MM.1S (cell line): ENCODE measurements around the gene CHST11.

Experiments
- DNase-seq: peaks from one replicate; pipeline ENCODE4 v3.0.0-alpha.2; 2015
- H2AFZ ChIP-seq: fragments of 300-600 bp; sonication (generic); 2 replicates; pipeline ENCODE4 v1.6.0; 2016; ENCODE audit warnings: antibody characterized with exemption, low read length
- H3F3A ChIP-seq: fragments of 300-600 bp; sonication (generic); 2 replicates; pipeline ENCODE4 v1.6.1; 2016; ENCODE audit warnings: mild to moderate bottlenecking, antibody characterized with exemption, low read length, moderate library complexity, mixed read lengths; ENCODE audit not compliant: insufficient read depth
- H3K27ac ChIP-seq: fragments of 300-600 bp; sonication (generic); 2 replicates; pipeline ENCODE4 v1.5.1; 2016; ENCODE audit warnings: mild to moderate bottlenecking, low read length
- H3K27me3 ChIP-seq: fragments of 300-600 bp; sonication (generic); replicated peaks from 2 replicates; pipeline ENCODE4 v1.6.0; 2016; ENCODE audit warnings: low read length; ENCODE audit not compliant: insufficient read depth
- H3K36me3 ChIP-seq: fragments of 300-600 bp; sonication (generic); replicated peaks from 2 replicates; pipeline ENCODE4 v1.6.1; 2016; ENCODE audit warnings: mild to moderate bottlenecking, low read length, mixed read lengths; ENCODE audit not compliant: insufficient read depth
- H3K4me1 ChIP-seq: fragments of 300-600 bp; sonication (generic); 2 replicates; pipeline ENCODE4 v1.6.1; 2016; ENCODE audit warnings: low read length, mixed read lengths
- H3K4me2 ChIP-seq: fragments of 300-600 bp; sonication (generic); 2 replicates; pipeline ENCODE4 v1.6.0; 2016; ENCODE audit warnings: low read depth, low read length
- H3K4me3 ChIP-seq: fragments of 300-600 bp; sonication (generic); 2 replicates; pipeline ENCODE4 v1.5.1; 2016; ENCODE audit warnings: low read length, mixed read lengths
- H3K79me2 ChIP-seq: fragments of 300-600 bp; sonication (generic); 2 replicates; pipeline ENCODE4 v1.6.1; 2016; ENCODE audit warnings: mixed run types, low read length, mixed read lengths
- H3K9ac ChIP-seq: fragments of 300-600 bp; sonication (generic); 2 replicates; pipeline ENCODE4 v1.6.1; 2016; ENCODE audit warnings: low read length, mixed read lengths
- H3K9me2 ChIP-seq: fragments of 300-600 bp; sonication (generic); replicated peaks from 2 replicates; pipeline ENCODE4 v1.6.1; 2016; ENCODE audit warnings: mild to moderate bottlenecking, low read length, mixed read lengths; ENCODE audit not compliant: insufficient read depth
- H3K9me3 ChIP-seq: fragments of 300-600 bp; sonication (generic); replicated peaks from 2 replicates; pipeline ENCODE4 v1.6.1; 2016; ENCODE audit warnings: mild to moderate bottlenecking, low read length, mixed read lengths; ENCODE audit not compliant: insufficient read depth
- H4K20me1 ChIP-seq: fragments of 300-600 bp; sonication (generic); 2 replicates; pipeline ENCODE4 v1.6.1; 2016; ENCODE audit warnings: mild to moderate bottlenecking, low read length, moderate library complexity, mixed read lengths; ENCODE audit not compliant: insufficient read depth
- CTCF ChIP-seq: fragments of 300-600 bp; sonication (generic); IDR thresholded peaks from 2 replicates; pipeline ENCODE4 v1.5.1; 2016; ENCODE audit warnings: antibody characterized with exemption, low read length, mixed read lengths
- EZH2 ChIP-seq: fragments of 300-600 bp; sonication (generic); optimal IDR thresholded peaks from 2 replicates; pipeline ENCODE3; 2017; ENCODE audit warnings: low read depth, mild to moderate bottlenecking, antibody characterized with exemption, low read length, mixed read lengths
- EZH2phosphoT487 ChIP-seq: fragments of 300-600 bp; sonication (generic); IDR thresholded peaks from 2 replicates; pipeline ENCODE4 v1.6.1; 2018; ENCODE audit warnings: antibody characterized with exemption, low read length

Gene CHST11

GRCh38 chr12:104434129-104434528 is 22.6 kb upstream of the CHST11 start:
- H3K79me2 ChIP-seq, result no peaks in the 10 kb centered on the region
- H3F3A ChIP-seq, result no peaks in the 10 kb centered on the region
- H3K9ac ChIP-seq, result no peak overlapping the region
- TF ChIP-seq EZH2 (no peak), CTCF (no peak), EZH2phosphoT487 (no peak)
- no peak overlapping the region for H3K4me3 ChIP-seq
- no peaks in the 10 kb centered on the region for H3K4me1 ChIP-seq
- H2AFZ ChIP-seq, result no peak overlapping the region
- H3K27ac ChIP-seq, result no peak overlapping the region
- H3K9me2 ChIP-seq, result no peaks in the 10 kb centered on the region
- no peaks in the 10 kb centered on the region for H3K36me3 ChIP-seq
- no peaks in the 10 kb centered on the region for H3K9me3 ChIP-seq
- no peaks in the 10 kb centered on the region for H3K27me3 ChIP-seq
- DNase-seq, result no peak
- no peaks in the 10 kb centered on the region for H4K20me1 ChIP-seq
- H3K4me2 ChIP-seq, result no peak overlapping the region

DNA sequence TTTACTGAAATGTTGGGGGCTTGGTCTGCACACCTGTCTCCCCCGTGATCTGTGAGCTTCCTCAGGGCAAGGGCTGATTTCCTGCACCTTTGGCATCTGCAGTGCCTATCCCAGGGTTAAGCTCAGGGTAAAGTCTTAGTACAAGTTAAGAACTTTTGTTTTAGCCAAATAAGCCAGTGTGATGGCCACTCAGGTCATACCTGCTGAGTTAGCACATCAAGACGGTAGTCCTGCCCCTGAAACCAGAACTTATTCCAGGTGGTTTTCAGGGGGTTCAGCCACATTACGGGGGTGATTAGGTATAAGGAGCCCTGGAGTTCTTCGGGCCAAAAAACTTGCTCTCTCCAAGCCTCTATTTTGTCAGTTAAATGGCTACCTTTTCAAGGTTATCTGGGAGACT is 21.6 kb upstream of the CHST11 start:
- DNase-seq, result no peak
- Histone ChIP-seq H4K20me1 (no peaks in the 10 kb centered on the region), H3K36me3 (no peaks in the 10 kb centered on the region), H3F3A (no peaks in the 10 kb centered on the region), H3K27me3 (no peaks in the 10 kb centered on the region), H3K79me2 (no peaks in the 10 kb centered on the region), H3K4me3 (no peak overlapping the region), H3K9me3 (no peaks in the 10 kb centered on the region), H3K4me1 (no peaks in the 10 kb centered on the region), H3K27ac (no peak overlapping the region), H3K4me2 (no peak overlapping the region), H3K9me2 (no peaks in the 10 kb centered on the region), H3K9ac (no peak overlapping the region), H2AFZ (no peak overlapping the region)
- TF ChIP-seq EZH2 (no peak), CTCF (no peak), EZH2phosphoT487 (no peak)

DNA sequence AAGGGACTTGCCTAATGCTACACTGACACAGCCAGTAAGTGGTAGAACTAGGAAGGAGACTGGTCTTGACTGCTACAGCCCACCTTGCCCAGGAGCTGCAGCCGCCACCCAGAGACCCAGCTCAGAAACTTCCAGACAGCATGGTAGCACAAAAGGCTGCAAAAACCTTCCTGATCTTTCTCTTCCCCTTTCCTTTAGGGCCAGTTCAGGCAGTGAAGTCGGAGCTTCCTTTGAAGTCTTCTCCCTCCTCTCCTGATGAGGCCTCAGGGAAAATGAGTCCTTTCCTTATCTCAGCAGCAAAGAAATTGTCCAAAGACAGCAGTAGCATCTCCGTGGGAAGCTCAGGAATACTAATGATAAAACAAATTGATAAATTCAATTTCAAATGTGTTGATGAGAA is 21.0 kb upstream of the CHST11 start:
- Histone ChIP-seq H2AFZ (no peak overlapping the region), H3K4me3 (no peak overlapping the region), H3K9me2 (no peaks in the 10 kb centered on the region), H3K9ac (no peak overlapping the region), H3K36me3 (no peaks in the 10 kb centered on the region), H3K27me3 (no peaks in the 10 kb centered on the region), H3K4me2 (no peak overlapping the region), H3K79me2 (no peaks in the 10 kb centered on the region), H4K20me1 (no peaks in the 10 kb centered on the region), H3K9me3 (no peaks in the 10 kb centered on the region), H3F3A (no peaks in the 10 kb centered on the region), H3K4me1 (no peaks in the 10 kb centered on the region), H3K27ac (no peak overlapping the region)
- no peak for DNase-seq
- TF ChIP-seq EZH2phosphoT487 (no peak), EZH2 (no peak), CTCF (no peak)
